Epithelial cell of esophagus (primary cell): Measurements from ENCODE around the gene SLC25A38.

Experiments used
- DNase-seq: peaks from one replicate; pipeline ENCODE4 v3.0.0; 2010; ENCODE audit warnings: low read depth
- H3K4me3 ChIP-seq: 2 replicates; pipeline ENCODE4 v1.5.1; 2011; ENCODE audit warnings: mild to moderate bottlenecking, low read length, control low read depth
- CTCF ChIP-seq: IDR thresholded peaks from 2 replicates; pipeline ENCODE4 v1.5.1; 2011; ENCODE audit warnings: low read depth, mild to moderate bottlenecking, low read length, control low read depth, inconsistent platforms; ENCODE audit not compliant: insufficient read depth; ENCODE audit errors: missing control alignments

SLC25A38 gene

GRCh38 chr3:39398700-39399099 is 15.5 kb downstream of the SLC25A38 start:
- TF ChIP-seq CTCF: no peak
- peak; percentile 61 for DNase-seq
- H3K4me3 ChIP-seq: no peak overlapping the region

GRCh38 chr3:39401983-39402382 is 18.8 kb downstream of the SLC25A38 start:
- H3K4me3 ChIP-seq: no peak overlapping the region
- TF ChIP-seq CTCF: no peak
- peak; percentile 64 for DNase-seq

- DNase-seq: no peak
- no peak for TF ChIP-seq CTCF
- no peak overlapping the region for H3K4me3 ChIP-seq
Measured at GRCh38 chr3:39404943-39405686, 21.9 kb downstream of the SLC25A38 start.

- DNase-seq: no peak
- peak overlapping the region; percentile 86 for H3K4me3 ChIP-seq
- no peak for TF ChIP-seq CTCF
Measured at GRCh38 chr3:39405687-39406367, 22.7 kb downstream of the SLC25A38 start.

GRCh38 chr3:39406368-39407258 is 23.4 kb downstream of the SLC25A38 start, which contains the start of gene RPSA:
Gene RPSA (plus strand): TSS chr3:39406720. CDS start chr3:39407654, 934 bp downstream.
- peak within 1 kb of the TSS; percentile 86 for H3K4me3 ChIP-seq
- peak; percentile 99 for DNase-seq
- peak; percentile 45 for TF ChIP-seq CTCF

- no peak for DNase-seq
- no peak for TF ChIP-seq CTCF
- H3K4me3 ChIP-seq: peak overlapping the region; percentile 86
Measured at GRCh38 chr3:39407259-39407629, 24.1 kb downstream of the SLC25A38 start.
